Measurements from ENCODE around the gene SYNDIG1L.

Gene SYNDIG1L

GRCh38 chr14:74418031-74418430 is 8.0 kb downstream of the SYNDIG1L start:
- Histone ChIP-seq H3K36me3 (ENCODE audit: insufficient read depth) (no peaks in the 10 kb centered on the region), H3K79me2 (ENCODE audit: insufficient read depth, low read depth) (no peaks in the 10 kb centered on the region), H3K9ac (no peak overlapping the region), H3K4me1 (ENCODE audit: low read depth, poor library complexity, severe bottlenecking) (no peaks in the 10 kb centered on the region), H3K27ac (no peak overlapping the region), H3K4me3 (IDR thresholded peaks at IDR 0.05; ENCODE audit: insufficient read depth, low read depth, low read length) (no peak overlapping the region), H3K4me2 (no peak overlapping the region), H3K27me3 (ENCODE audit: insufficient read depth, low read depth) (peaks cover 6% of the 10 kb centered on the region; the same call in 1 of the 2 replicates), H4K20me1 (ENCODE audit: insufficient read depth) (no peaks in the 10 kb centered on the region), H2AFZ (ENCODE audit: low read depth) (no peak overlapping the region)
- TF ChIP-seq CTCF (conservative IDR thresholded peaks at IDR 0.05; ENCODE audit: low read depth, low read length): no peak

DNA sequence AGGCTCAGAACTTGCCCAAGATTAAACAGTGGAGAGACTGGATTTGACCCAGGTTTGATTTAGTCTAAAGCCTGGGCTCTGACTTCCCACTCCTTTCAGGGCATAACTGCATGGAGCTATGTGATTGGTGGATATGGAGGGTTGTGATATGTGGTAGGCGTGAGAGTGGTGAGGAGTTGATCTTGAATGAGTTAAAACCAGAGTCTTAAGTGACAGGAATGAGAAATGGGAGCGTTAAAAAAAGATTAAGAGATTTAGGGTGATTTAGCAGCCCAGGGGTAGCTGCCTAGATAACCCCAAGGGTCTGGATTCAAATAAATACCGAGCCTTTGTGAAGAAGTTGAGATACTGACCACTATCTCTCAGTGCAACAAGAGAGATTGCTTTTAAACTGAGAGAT is 8.4 kb downstream of the SYNDIG1L start:
- Histone ChIP-seq H2AFZ (ENCODE audit: low read depth) (no peak overlapping the region), H3K4me2 (no peak overlapping the region), H3K79me2 (ENCODE audit: insufficient read depth, low read depth) (no peaks in the 10 kb centered on the region), H3K4me1 (ENCODE audit: low read depth, poor library complexity, severe bottlenecking) (no peaks in the 10 kb centered on the region), H3K27ac (no peak overlapping the region), H3K27me3 (ENCODE audit: insufficient read depth, low read depth) (peaks cover 6% of the 10 kb centered on the region; the same call in 1 of the 2 replicates), H4K20me1 (ENCODE audit: insufficient read depth) (no peaks in the 10 kb centered on the region), H3K4me3 (IDR thresholded peaks at IDR 0.05; ENCODE audit: insufficient read depth, low read depth, low read length) (no peak overlapping the region), H3K9ac (no peak overlapping the region), H3K36me3 (ENCODE audit: insufficient read depth) (no peaks in the 10 kb centered on the region)
- no peak for TF ChIP-seq CTCF (conservative IDR thresholded peaks at IDR 0.05; ENCODE audit: low read depth, low read length)

DNA sequence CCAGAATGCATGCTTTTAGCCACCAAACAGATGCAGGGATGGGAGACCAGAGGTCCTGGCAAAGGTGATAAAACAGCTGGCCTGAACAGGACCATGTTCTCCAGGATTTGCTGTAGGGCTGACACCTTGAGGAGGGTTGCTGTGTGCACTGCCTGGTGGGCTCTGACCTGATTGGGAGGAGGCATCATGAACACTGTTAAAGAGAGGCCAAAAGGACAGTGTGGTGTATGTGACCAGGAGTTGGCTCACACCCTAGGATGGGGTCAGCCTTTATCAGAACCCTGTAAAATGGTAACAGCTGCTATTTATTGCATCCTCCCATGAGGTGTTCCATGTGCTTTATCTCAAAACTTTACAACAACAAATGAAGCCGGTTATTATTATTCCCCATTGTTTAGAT is 8.8 kb downstream of the SYNDIG1L start:
- no peak for TF ChIP-seq CTCF (conservative IDR thresholded peaks at IDR 0.05; ENCODE audit: low read depth, low read length)

GRCh38 chr14:74415115-74415437 is 10.9 kb downstream of the SYNDIG1L start:
- H3K27ac ChIP-seq: no peak overlapping the region
- H3K36me3 ChIP-seq (ENCODE audit: insufficient read depth): no peaks in the 10 kb centered on the region
- no peak overlapping the region for H2AFZ ChIP-seq (ENCODE audit: low read depth)
- no peaks in the 10 kb centered on the region for H3K79me2 ChIP-seq (ENCODE audit: insufficient read depth, low read depth)
- no peaks in the 10 kb centered on the region for H4K20me1 ChIP-seq (ENCODE audit: insufficient read depth)
- H3K27me3 ChIP-seq (ENCODE audit: insufficient read depth, low read depth): no peaks in the 10 kb centered on the region
- H3K9ac ChIP-seq: no peak overlapping the region
- H3K4me1 ChIP-seq (ENCODE audit: low read depth, poor library complexity, severe bottlenecking): no peaks in the 10 kb centered on the region
- H3K4me3 ChIP-seq (IDR thresholded peaks at IDR 0.05; ENCODE audit: insufficient read depth, low read depth, low read length): no peak overlapping the region
- TF ChIP-seq CTCF (conservative IDR thresholded peaks at IDR 0.05; ENCODE audit: low read depth, low read length): no peak
- H3K4me2 ChIP-seq: no peak overlapping the region

More for the DNA sequence above, 8.8 kb downstream of the SYNDIG1L start:
- no peak overlapping the region for H3K9ac ChIP-seq
- no peaks in the 10 kb centered on the region for H3K4me1 ChIP-seq (ENCODE audit: low read depth, poor library complexity, severe bottlenecking)
- H3K79me2 ChIP-seq (ENCODE audit: insufficient read depth, low read depth): no peaks in the 10 kb centered on the region
- no peak overlapping the region for H3K4me2 ChIP-seq
- H4K20me1 ChIP-seq (ENCODE audit: insufficient read depth): no peaks in the 10 kb centered on the region
- no peaks in the 10 kb centered on the region for H3K36me3 ChIP-seq (ENCODE audit: insufficient read depth)
- H3K27ac ChIP-seq: no peak overlapping the region
- H2AFZ ChIP-seq (ENCODE audit: low read depth): no peak overlapping the region
- H3K27me3 ChIP-seq (ENCODE audit: insufficient read depth, low read depth): peaks cover 6% of the 10 kb centered on the region; the same call in 1 of the 2 replicates
- no peak overlapping the region for H3K4me3 ChIP-seq (IDR thresholded peaks at IDR 0.05; ENCODE audit: insufficient read depth, low read depth, low read length)

All from KMS-11 (cell line).